WTC11 (cell line): ENCODE results near the gene BTBD8. TPM values are rescaled to one million over a fixed set of nuclear protein-coding genes. Genes with fewer than 3 reads are reported as not detected.

ENCODE experiments used
- ATAC-seq: fragments of 200-7000 bp; cut with Tn5 transposase; 2 replicates; pipeline ENCODE4 v1.10.0; 2021; ENCODE audit warnings: mild to moderate bottlenecking, moderate library complexity
- CTCF ChIA-PET: fragments of 300-600 bp; sonication (Branson Sonifier 250); formaldehyde crosslinking; loops from one replicate; lab custom pipeline; 2021; ENCODE audit warnings: antibody characterized with exemption; lab: Charles Lee
- POLR2A ChIA-PET: fragments of 350-600 bp; sonication (Branson Sonifier 250); formaldehyde crosslinking; loops from one replicate; lab custom pipeline; 2021; ENCODE audit warnings: antibody characterized with exemption; lab: Charles Lee
- DNase-seq: peaks from one replicate; pipeline ENCODE4 v3.0.0; 2021; ENCODE audit warnings: low spot score
- H3K27ac Mint-ChIP-seq: 2 replicates; pipeline ENCODE4 v1.8.0; 2021; ENCODE audit warnings: mixed read lengths
- H3K27me3 Mint-ChIP-seq: 2 replicates; pipeline ENCODE4 v1.8.0; 2021; ENCODE audit warnings: low read depth, mild to moderate bottlenecking, moderate library complexity, mixed read lengths
- H3K36me3 Mint-ChIP-seq: 2 replicates; pipeline ENCODE4 v1.8.0; 2021; ENCODE audit warnings: mixed read lengths
- H3K4me1 Mint-ChIP-seq: 2 replicates; pipeline ENCODE4 v1.8.0; 2022; ENCODE audit warnings: mixed read lengths
- H3K4me3 Mint-ChIP-seq: 2 replicates; pipeline ENCODE4 v1.8.0; 2021; ENCODE audit warnings: mild to moderate bottlenecking, moderate library complexity, mixed read lengths
- H3K9me3 Mint-ChIP-seq: 2 replicates; pipeline ENCODE4 v1.8.0; 2021; ENCODE audit warnings: mixed read lengths
- ATF1 ChIP-seq: sonication (generic); formaldehyde crosslinking; IDR thresholded peaks from 2 replicates; pipeline ENCODE4 v1.8.1; 2023; ENCODE audit warnings: mild to moderate bottlenecking, moderate library complexity, missing genetic modification reagents
- CBFB ChIP-seq: sonication (generic); formaldehyde crosslinking; IDR thresholded peaks from 2 replicates; pipeline ENCODE4 v1.8.1; 2022; ENCODE audit warnings: mild to moderate bottlenecking, low read depth, missing genetic modification reagents
- ELF4 ChIP-seq: sonication (generic); formaldehyde crosslinking; IDR thresholded peaks from 2 replicates; pipeline ENCODE4 v1.8.1; 2022; ENCODE audit warnings: low read depth, mild to moderate bottlenecking, moderate library complexity, missing genetic modification reagents
- ESRRA ChIP-seq: sonication (generic); formaldehyde crosslinking; IDR thresholded peaks from 2 replicates; pipeline ENCODE4 v1.8.1; 2022; ENCODE audit warnings: mild to moderate bottlenecking, missing genetic modification reagents, borderline replicate concordance
- ETV6 ChIP-seq: sonication (generic); formaldehyde crosslinking; IDR thresholded peaks from 2 replicates; pipeline ENCODE4 v1.8.1; 2022; ENCODE audit warnings: mild to moderate bottlenecking, missing genetic modification reagents
- FOXK1 ChIP-seq: sonication (generic); formaldehyde crosslinking; IDR thresholded peaks from 2 replicates; pipeline ENCODE4 v1.8.0; 2022; ENCODE audit warnings: mild to moderate bottlenecking, moderate library complexity, missing genetic modification reagents
- GTF2I ChIP-seq: fragments of 250-450 bp; sonication (Bioruptor Pico); conservative IDR thresholded peaks from 2 replicates; pipeline ENCODE4 v1.4.0; 2021; ENCODE audit warnings: mild to moderate bottlenecking
- HMGA2 ChIP-seq: fragments of 250-450 bp; sonication (Bioruptor Pico); IDR thresholded peaks from 2 replicates; pipeline ENCODE4 v1.4.0; 2021; ENCODE audit warnings: mild to moderate bottlenecking, moderate library complexity
- MAX ChIP-seq: sonication (generic); formaldehyde crosslinking; IDR thresholded peaks from 2 replicates; pipeline ENCODE4 v1.8.0; 2022; ENCODE audit warnings: mild to moderate bottlenecking, missing genetic modification reagents
- NFATC4 ChIP-seq: fragments of 250-450 bp; sonication (Bioruptor Pico); IDR thresholded peaks from 2 replicates; pipeline ENCODE4 v1.9.0; 2021; ENCODE audit warnings: mild to moderate bottlenecking
- NFE2L1 ChIP-seq: sonication (generic); formaldehyde crosslinking; IDR thresholded peaks from 2 replicates; pipeline ENCODE4 v1.8.1; 2023; ENCODE audit warnings: missing genetic modification reagents
- PRRX2 ChIP-seq: fragments of 250-450 bp; sonication (Bioruptor Pico); IDR thresholded peaks from 2 replicates; pipeline ENCODE4 v1.8.0; 2021; ENCODE audit warnings: mild to moderate bottlenecking
- RORB ChIP-seq: fragments of 250-450 bp; sonication (Bioruptor Pico); IDR thresholded peaks from 2 replicates; pipeline ENCODE4 v1.9.0; 2021; ENCODE audit warnings: mild to moderate bottlenecking
- TP53 ChIP-seq: sonication (generic); formaldehyde crosslinking; IDR thresholded peaks from 2 replicates; pipeline ENCODE4 v1.8.1; 2023; ENCODE audit warnings: mild to moderate bottlenecking, missing genetic modification reagents
- ZNF138 ChIP-seq: sonication (generic); formaldehyde crosslinking; conservative IDR thresholded peaks from 2 replicates; pipeline ENCODE4 v1.8.1; 2022; ENCODE audit warnings: mild to moderate bottlenecking, moderate library complexity, missing genetic modification reagents
- ZNF263 ChIP-seq: sonication (generic); formaldehyde crosslinking; IDR thresholded peaks from 2 replicates; pipeline ENCODE4 v1.8.1; 2022; ENCODE audit warnings: low read depth, mild to moderate bottlenecking, moderate library complexity, missing genetic modification reagents
- ZNF423 ChIP-seq: fragments of 250-450 bp; sonication (Bioruptor Pico); IDR thresholded peaks from 2 replicates; pipeline ENCODE4 v2.1.2; 2022; ENCODE audit warnings: mild to moderate bottlenecking, moderate library complexity
- ZNF532 ChIP-seq: fragments of 250-450 bp; sonication (Bioruptor Pico); IDR thresholded peaks from 2 replicates; pipeline ENCODE4 v1.9.0; 2021; ENCODE audit warnings: mild to moderate bottlenecking, borderline replicate concordance
- total RNA-seq: library from RNA; stranded (reverse); gene quantifications from 3 replicates; pipeline ENCODE4 v1.2.3, GENCODE V29; 2021
- TF ChIP-seq, protein P1 (sequence below): sonication (generic); formaldehyde crosslinking; IDR thresholded peaks from 2 replicates; pipeline ENCODE4 v1.8.0; 2022; ENCODE audit warnings: mild to moderate bottlenecking, missing genetic modification reagents
- TF ChIP-seq, protein P2 (sequence below): fragments of 250-450 bp; sonication (Bioruptor Pico); conservative IDR thresholded peaks from 2 replicates; pipeline ENCODE4 v1.9.0; 2021; ENCODE audit warnings: mild to moderate bottlenecking

Gene BTBD8
- total RNA-seq, 1 experiment from 2014 or later: 3.7 TPM

DNA sequence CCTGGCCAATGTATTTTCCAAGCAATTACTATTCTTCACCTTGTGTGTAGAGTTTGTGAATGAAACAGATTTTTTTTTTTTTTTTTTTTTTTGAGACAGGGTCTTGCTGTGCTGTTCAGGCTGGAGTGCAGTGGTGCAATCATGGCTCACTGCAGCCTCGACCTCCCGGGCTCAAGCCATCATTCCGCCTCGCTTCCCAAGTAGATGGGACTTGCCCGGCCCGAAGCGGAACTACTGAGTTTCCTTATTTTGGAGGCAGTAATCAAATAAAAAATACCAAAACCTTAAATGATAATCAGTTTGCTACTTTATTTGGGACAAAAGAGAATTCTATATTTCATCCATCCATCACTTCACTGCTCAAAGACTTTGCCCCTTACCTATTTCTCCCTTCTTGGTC lies 704 bp upstream of the BTBD8 start:
- H3K4me3 Mint-ChIP-seq: peak overlapping the region; percentile 84
- peak overlapping the region; percentile 96 for H3K27ac Mint-ChIP-seq
- H3K27me3 Mint-ChIP-seq: no peaks in the 10 kb centered on the region
- ChIA-PET CTCF (no interaction called here), POLR2A (no interaction called here)
- H3K4me1 Mint-ChIP-seq: 0 out of 2 replicates have a peak, but pooled peaks cover 5% of the 10 kb centered on the region
- H3K9me3 Mint-ChIP-seq: peaks cover 10% of the 10 kb centered on the region
- no peak for DNase-seq
- no peak for ATAC-seq
- H3K36me3 Mint-ChIP-seq: peaks cover 12% of the 10 kb centered on the region; the same call in 1 of the 2 replicates
- TF ChIP-seq ETV6 (no peak), HMGA2 (CRISPR knock-in tag) (no peak)

GRCh38 chr1:92081031-92081430 lies 886 bp downstream of the BTBD8 start:
- Mint-ChIP-seq H3K4me3 (peak overlapping the region; percentile 84), H3K9me3 (peaks cover 24% of the 10 kb centered on the region), H3K27me3 (no peaks in the 10 kb centered on the region; the same call in 1 of the 2 replicates), H3K27ac (peak overlapping the region; percentile 96), H3K36me3 (peaks cover 25% of the 10 kb centered on the region)
- ATAC-seq (no peak), DNase-seq (no peak)
- ChIA-PET CTCF (no interaction called here), POLR2A (interaction anchor here (0.6 to 1.3 kb wide), 2 partner anchors 50 to 60 kb away, joined by 3 read pairs; no protein-coding TSS in a partner anchor)
- peak; percentile 83 for TF ChIP-seq GTF2I (CRISPR knock-in tag)
- TF ChIP-seq MAX (CRISPR knock-in tag): no peak
- TF ChIP-seq, all 79 proteins: peak for 1
- H3K4me1 Mint-ChIP-seq: 0 out of 2 replicates have a peak, but pooled peaks cover 5% of the 10 kb centered on the region

- no peaks in the 10 kb centered on the region; the same call in 1 of the 2 replicates for H3K27me3 Mint-ChIP-seq
- no peak overlapping the region for H3K27ac Mint-ChIP-seq
- TF ChIP-seq CBFB (CRISPR knock-in tag) (no peak), ZNF423 (CRISPR knock-in tag) (no peak), ATF1 (CRISPR knock-in tag) (no peak)
- TF ChIP-seq, protein P1, sequence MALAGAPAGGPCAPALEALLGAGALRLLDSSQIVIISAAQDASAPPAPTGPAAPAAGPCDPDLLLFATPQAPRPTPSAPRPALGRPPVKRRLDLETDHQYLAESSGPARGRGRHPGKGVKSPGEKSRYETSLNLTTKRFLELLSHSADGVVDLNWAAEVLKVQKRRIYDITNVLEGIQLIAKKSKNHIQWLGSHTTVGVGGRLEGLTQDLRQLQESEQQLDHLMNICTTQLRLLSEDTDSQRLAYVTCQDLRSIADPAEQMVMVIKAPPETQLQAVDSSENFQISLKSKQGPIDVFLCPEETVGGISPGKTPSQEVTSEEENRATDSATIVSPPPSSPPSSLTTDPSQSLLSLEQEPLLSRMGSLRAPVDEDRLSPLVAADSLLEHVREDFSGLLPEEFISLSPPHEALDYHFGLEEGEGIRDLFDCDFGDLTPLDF: no peak
- peaks cover 41% of the 10 kb centered on the region for H3K9me3 Mint-ChIP-seq
- DNase-seq: no peak
- 0 out of 2 replicates have a peak, but pooled peaks cover 3% of the 10 kb centered on the region for H3K4me1 Mint-ChIP-seq
- ChIA-PET POLR2A (no interaction called here), CTCF (no interaction called here)
- ATAC-seq: no peak
- peaks cover 36% of the 10 kb centered on the region for H3K36me3 Mint-ChIP-seq
- H3K4me3 Mint-ChIP-seq: no peak overlapping the region
Measured at GRCh38 chr1:92084651-92085050, 4.5 kb downstream of the BTBD8 start.

DNA sequence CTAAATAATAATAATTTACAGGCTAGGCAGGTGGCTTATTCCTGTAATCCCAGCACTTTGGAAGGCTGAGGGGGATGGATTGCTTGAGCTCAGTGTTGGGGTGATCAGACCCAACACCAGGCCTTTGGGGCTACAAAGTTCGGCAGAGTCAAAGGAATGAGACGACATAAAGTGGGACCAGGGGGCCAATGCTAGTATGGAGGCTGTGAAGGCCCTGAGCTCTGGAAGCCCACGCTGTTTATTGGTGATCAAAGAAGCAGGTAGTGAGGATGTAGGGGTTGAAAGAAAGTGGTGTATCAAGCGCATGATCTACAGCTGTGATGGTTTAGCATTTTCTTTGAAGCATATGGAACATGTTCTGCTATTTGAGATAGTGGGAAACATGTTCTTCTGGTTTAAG lies 5.6 kb downstream of the BTBD8 start:
- no peaks in the 10 kb centered on the region for H3K4me1 Mint-ChIP-seq
- H3K9me3 Mint-ChIP-seq: peaks cover 41% of the 10 kb centered on the region
- no peaks in the 10 kb centered on the region; the same call in 1 of the 2 replicates for H3K27me3 Mint-ChIP-seq
- peaks cover 36% of the 10 kb centered on the region for H3K36me3 Mint-ChIP-seq
- DNase-seq (no peak), ATAC-seq (no peak)
- H3K27ac Mint-ChIP-seq: no peak overlapping the region
- no peak overlapping the region for H3K4me3 Mint-ChIP-seq
- ChIA-PET CTCF (no interaction called here), POLR2A (no interaction called here)
- TF ChIP-seq NFE2L1 (CRISPR knock-in tag): no peak
- no peak for TF ChIP-seq ESRRA (CRISPR knock-in tag)
- no peak for TF ChIP-seq RORB (CRISPR knock-in tag)

DNA sequence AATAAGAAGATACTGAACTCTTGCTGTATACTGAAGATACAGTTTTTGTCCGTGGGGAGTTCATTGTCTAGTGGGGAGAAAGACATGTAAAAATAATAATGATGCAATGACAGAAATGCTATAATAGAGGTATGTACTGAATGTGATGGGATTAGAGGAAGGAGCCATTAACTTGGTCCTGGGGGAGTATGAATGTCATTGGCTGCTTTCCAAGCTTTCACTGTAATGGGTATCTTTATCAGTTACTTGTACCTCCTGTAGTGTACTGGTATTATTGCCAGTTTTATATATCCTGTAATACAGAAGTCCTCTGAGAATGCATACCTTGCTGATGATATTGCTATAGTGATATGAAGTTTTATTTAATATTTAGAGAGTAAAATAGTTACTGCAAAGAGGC lies 7.4 kb downstream of the BTBD8 start:
- DNase-seq (no peak), ATAC-seq (no peak)
- no peaks in the 10 kb centered on the region for H3K4me1 Mint-ChIP-seq
- H3K36me3 Mint-ChIP-seq: peaks cover 36% of the 10 kb centered on the region
- ChIA-PET CTCF (no interaction called here), POLR2A (no interaction called here)
- H3K27me3 Mint-ChIP-seq: no peaks in the 10 kb centered on the region; the same call in 1 of the 2 replicates
- H3K9me3 Mint-ChIP-seq: peaks cover 41% of the 10 kb centered on the region
- H3K27ac Mint-ChIP-seq: no peak overlapping the region
- H3K4me3 Mint-ChIP-seq: no peak overlapping the region
- TF ChIP-seq NFATC4: no peak
- no peak for TF ChIP-seq TP53 (CRISPR knock-in tag)
- TF ChIP-seq ELF4 (CRISPR knock-in tag): no peak
- TF ChIP-seq, protein P2, sequence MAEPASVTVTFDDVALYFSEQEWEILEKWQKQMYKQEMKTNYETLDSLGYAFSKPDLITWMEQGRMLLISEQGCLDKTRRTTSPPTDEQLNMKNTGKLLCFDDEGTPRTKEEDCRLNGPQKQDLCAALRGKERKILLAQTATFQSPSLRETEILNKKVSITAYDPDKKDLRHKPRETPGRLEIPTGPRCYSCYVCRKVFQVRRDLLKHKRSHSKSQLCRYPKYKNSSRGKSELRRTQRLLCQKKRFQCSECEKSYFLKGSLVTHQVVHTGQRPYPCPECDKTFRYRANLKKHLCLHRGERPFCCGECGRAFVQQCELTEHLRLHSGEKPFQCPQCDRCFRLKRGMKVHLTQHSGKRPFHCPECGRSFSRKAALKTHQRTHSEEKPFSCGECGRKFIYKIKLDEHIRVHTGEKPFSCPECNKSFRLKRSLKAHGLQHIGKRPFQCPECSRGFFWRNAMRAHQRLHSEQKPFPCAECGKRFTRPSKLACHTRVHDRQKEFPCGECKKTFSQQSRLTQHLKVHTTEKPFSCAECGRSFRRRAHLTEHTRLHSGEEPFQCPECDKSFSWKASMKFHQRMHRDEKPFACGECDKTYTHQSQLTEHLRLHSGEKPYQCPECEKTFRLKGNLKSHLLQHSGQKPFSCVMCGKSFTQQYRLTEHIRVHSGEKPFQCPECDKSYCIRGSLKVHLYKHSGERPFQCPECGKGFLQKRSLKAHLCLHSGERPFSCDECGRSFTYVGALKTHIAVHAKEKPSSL: no peak
- no peak for TF ChIP-seq ZNF138
- no peak for TF ChIP-seq ZNF532 (CRISPR knock-in tag)
- TF ChIP-seq PRRX2: no peak
- no peak for TF ChIP-seq ZNF423 (CRISPR knock-in tag)
- no peak for TF ChIP-seq MAX (CRISPR knock-in tag)
- no peak for TF ChIP-seq FOXK1 (CRISPR knock-in tag)
- no peak for TF ChIP-seq ZNF263 (CRISPR knock-in tag)
